GM23338 (cell line): Measurements from ENCODE around the gene MOGAT2. TPM values are rescaled to one million over a fixed set of nuclear protein-coding genes. Genes with fewer than 3 reads are reported as not detected.
"Not testable (repeated sequence)": the region's sequence is repeated elsewhere in the genome, so short reads cannot be mapped to it uniquely, and the experiment has no call there.

Experiments used
- ATAC-seq: fragments of 200-7000 bp; cut with Tn5 transposase; 3 replicates; pipeline ENCODE4 v1.9.1; 2020
- DNase-seq: peaks from one replicate; pipeline ENCODE4 v3.0.0-alpha.2; 2015; ENCODE audit warnings: low spot score
- H2AFZ ChIP-seq: fragments of 200-600 bp; sonication (generic); 2 replicates; pipeline ENCODE4 v1.8.0; 2016; ENCODE audit warnings: antibody characterized with exemption, mild to moderate bottlenecking, moderate library complexity
- H3F3A ChIP-seq: fragments of 200-600 bp; sonication (generic); replicated peaks from 2 replicates; pipeline ENCODE4 v1.8.0; 2017; ENCODE audit warnings: antibody characterized with exemption, mixed run types, low read depth
- H3K27ac ChIP-seq: fragments of 200-600 bp; sonication (generic); 2 replicates; pipeline ENCODE4 v1.6.1; 2016; ENCODE audit warnings: low read depth
- H3K27me3 ChIP-seq: fragments of 200-600 bp; sonication (generic); 2 replicates; pipeline ENCODE4 v1.8.0; 2016; ENCODE audit warnings: mild to moderate bottlenecking, mixed run types, moderate library complexity; ENCODE audit not compliant: insufficient read depth
- H3K36me3 ChIP-seq: fragments of 200-600 bp; sonication (generic); 2 replicates; pipeline ENCODE4 v1.8.0; 2016; ENCODE audit warnings: mild to moderate bottlenecking; ENCODE audit not compliant: insufficient read depth
- H3K4me1 ChIP-seq: fragments of 200-600 bp; sonication (generic); 2 replicates; pipeline ENCODE4 v1.8.0; 2016; ENCODE audit warnings: mild to moderate bottlenecking, moderate library complexity; ENCODE audit not compliant: insufficient read depth
- H3K4me2 ChIP-seq: fragments of 200-600 bp; sonication (generic); 2 replicates; pipeline ENCODE4 v1.7.1; 2017; ENCODE audit warnings: mixed run types
- H3K4me3 ChIP-seq: fragments of 200-600 bp; sonication (generic); 2 replicates; pipeline ENCODE4 v1.6.1; 2016; ENCODE audit warnings: mixed run types
- H3K79me2 ChIP-seq: fragments of 200-600 bp; sonication (generic); replicated peaks from 2 replicates; pipeline ENCODE4 v1.8.0; 2017; ENCODE audit warnings: mild to moderate bottlenecking; ENCODE audit not compliant: insufficient read depth
- H3K9me2 ChIP-seq: fragments of 200-600 bp; sonication (generic); 2 replicates; pipeline ENCODE4 v1.8.0; 2017; ENCODE audit not compliant: insufficient read depth
- H4K20me1 ChIP-seq: fragments of 200-600 bp; sonication (generic); replicated peaks from 2 replicates; pipeline ENCODE4 v1.8.0; 2017; ENCODE audit warnings: mild to moderate bottlenecking; ENCODE audit not compliant: insufficient read depth
- H3K27ac Mint-ChIP-seq: 2 replicates; pipeline ENCODE4 v1.8.0; 2020; ENCODE audit warnings: inconsistent platforms, mild to moderate bottlenecking, moderate library complexity, mixed read lengths
- H3K27me3 Mint-ChIP-seq: 3 replicates; pipeline ENCODE4 v1.8.0; 2022; ENCODE audit warnings: low read depth, mild to moderate bottlenecking, moderate library complexity, mixed read lengths, inconsistent platforms; ENCODE audit not compliant: insufficient read depth, poor library complexity
- H3K36me3 Mint-ChIP-seq: 3 replicates; pipeline ENCODE4 v1.8.0; 2021; ENCODE audit warnings: low read depth, mild to moderate bottlenecking, inconsistent platforms, moderate library complexity, mixed read lengths
- H3K4me1 Mint-ChIP-seq: 3 replicates; pipeline ENCODE4 v1.8.0; 2020; ENCODE audit warnings: mild to moderate bottlenecking, inconsistent platforms, mixed read lengths
- H3K4me3 Mint-ChIP-seq: 3 replicates; pipeline ENCODE4 v1.8.0; 2021; ENCODE audit warnings: moderate library complexity, mild to moderate bottlenecking, inconsistent platforms, mixed read lengths
- H3K9me3 Mint-ChIP-seq: 3 replicates; pipeline ENCODE4 v1.8.0; 2020; ENCODE audit warnings: moderate library complexity, mild to moderate bottlenecking, inconsistent platforms, mixed read lengths
- JUNB ChIP-seq: IDR thresholded peaks from one replicate; pipeline ENCODE4 v1.6.1; 2016; ENCODE audit warnings: antibody characterized with exemption; ENCODE audit not compliant: unreplicated experiment
- polyA plus RNA-seq: library from polyadenylated mRNA; unstranded; fragments of >200 nt; fragmentation: Nextera tagmentation; extraction: Ambion mirVana; gene quantifications from 2 replicates; pipeline ENCODE4 v1.2.1, GENCODE V29; 2016
- total RNA-seq: library from RNA; depleted of rRNA; stranded (reverse); fragments of >200 nt; shearing (Covaris generic); gene quantifications from 2 replicates; pipeline ENCODE4 v1.2.3, GENCODE V29; 2014
- TF ChIP-seq, protein P1 (sequence below): IDR thresholded peaks from 2 replicates; pipeline ENCODE4 v1.6.1; 2016; ENCODE audit warnings: antibody characterized with exemption
- TF ChIP-seq, protein P2 (sequence below), 2 experiments: fragments of 200-600 bp in 1 of 2; sonication (generic) in 1 of 2; conservative IDR thresholded peaks; 2 replicates each; pipeline versions ENCODE4 v1.5.1 to v1.6.1; 2016 to 2017; ENCODE audit warnings: antibody characterized with exemption in 2 of 2, low read depth in 2 of 2, mild to moderate bottlenecking in 2 of 2, moderate library complexity in 1 of 2

MOGAT2 gene
- total and polyA plus RNA-seq, 2 experiments from 2014 or later, result not detected

DNA sequence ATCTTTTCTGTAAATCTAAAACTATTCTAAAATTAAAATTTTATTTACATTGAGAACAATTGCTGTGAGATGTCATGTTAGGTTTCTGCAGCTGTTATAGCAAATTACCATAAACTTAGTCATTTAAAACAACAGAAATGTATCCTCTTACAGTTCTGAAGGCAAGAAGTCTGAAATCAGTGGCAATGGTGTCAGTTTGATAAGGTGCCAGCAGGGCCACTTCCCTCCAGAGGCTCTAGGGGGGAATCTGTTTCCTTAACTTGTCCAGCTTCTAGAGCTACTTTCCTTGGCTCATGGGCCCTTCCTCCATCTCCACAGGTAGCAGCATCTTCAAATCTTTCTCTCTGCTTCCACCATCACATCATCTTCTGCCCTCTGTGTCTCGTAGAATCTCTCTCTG is 23.0 kb downstream of the MOGAT2 start:
- DNase-seq (no peak), ATAC-seq (no peak)
- Mint-ChIP-seq H3K27ac (no peak overlapping the region), H3K4me3 (no peak overlapping the region), H3K9me3 (peaks cover 3% of the 10 kb centered on the region; the same call in 1 of the 3 replicates), H3K36me3 (no peaks in the 10 kb centered on the region), H3K27me3 (peaks cover 1% of the 10 kb centered on the region), H3K4me1 (no peaks in the 10 kb centered on the region)
- Histone ChIP-seq H4K20me1 (no peaks in the 10 kb centered on the region), H3F3A (no peaks in the 10 kb centered on the region), H3K4me1 (no peaks in the 10 kb centered on the region), H3K9me2 (no peaks in the 10 kb centered on the region), H3K4me3 (no peak overlapping the region), H3K4me2 (no peak overlapping the region), H3K27me3 (no peaks in the 10 kb centered on the region), H3K79me2 (no peaks in the 10 kb centered on the region), H3K36me3 (no peaks in the 10 kb centered on the region), H3K27ac (no peak overlapping the region), H2AFZ (no peak overlapping the region)
- TF ChIP-seq, protein P1, sequence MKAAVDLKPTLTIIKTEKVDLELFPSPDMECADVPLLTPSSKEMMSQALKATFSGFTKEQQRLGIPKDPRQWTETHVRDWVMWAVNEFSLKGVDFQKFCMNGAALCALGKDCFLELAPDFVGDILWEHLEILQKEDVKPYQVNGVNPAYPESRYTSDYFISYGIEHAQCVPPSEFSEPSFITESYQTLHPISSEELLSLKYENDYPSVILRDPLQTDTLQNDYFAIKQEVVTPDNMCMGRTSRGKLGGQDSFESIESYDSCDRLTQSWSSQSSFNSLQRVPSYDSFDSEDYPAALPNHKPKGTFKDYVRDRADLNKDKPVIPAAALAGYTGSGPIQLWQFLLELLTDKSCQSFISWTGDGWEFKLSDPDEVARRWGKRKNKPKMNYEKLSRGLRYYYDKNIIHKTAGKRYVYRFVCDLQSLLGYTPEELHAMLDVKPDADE, result no peak
- TF ChIP-seq, protein P2, sequence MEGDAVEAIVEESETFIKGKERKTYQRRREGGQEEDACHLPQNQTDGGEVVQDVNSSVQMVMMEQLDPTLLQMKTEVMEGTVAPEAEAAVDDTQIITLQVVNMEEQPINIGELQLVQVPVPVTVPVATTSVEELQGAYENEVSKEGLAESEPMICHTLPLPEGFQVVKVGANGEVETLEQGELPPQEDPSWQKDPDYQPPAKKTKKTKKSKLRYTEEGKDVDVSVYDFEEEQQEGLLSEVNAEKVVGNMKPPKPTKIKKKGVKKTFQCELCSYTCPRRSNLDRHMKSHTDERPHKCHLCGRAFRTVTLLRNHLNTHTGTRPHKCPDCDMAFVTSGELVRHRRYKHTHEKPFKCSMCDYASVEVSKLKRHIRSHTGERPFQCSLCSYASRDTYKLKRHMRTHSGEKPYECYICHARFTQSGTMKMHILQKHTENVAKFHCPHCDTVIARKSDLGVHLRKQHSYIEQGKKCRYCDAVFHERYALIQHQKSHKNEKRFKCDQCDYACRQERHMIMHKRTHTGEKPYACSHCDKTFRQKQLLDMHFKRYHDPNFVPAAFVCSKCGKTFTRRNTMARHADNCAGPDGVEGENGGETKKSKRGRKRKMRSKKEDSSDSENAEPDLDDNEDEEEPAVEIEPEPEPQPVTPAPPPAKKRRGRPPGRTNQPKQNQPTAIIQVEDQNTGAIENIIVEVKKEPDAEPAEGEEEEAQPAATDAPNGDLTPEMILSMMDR (conservative IDR thresholded peaks at IDR 0.05; ENCODE audit: low read depth in 2 of 2), result no peak

DNA sequence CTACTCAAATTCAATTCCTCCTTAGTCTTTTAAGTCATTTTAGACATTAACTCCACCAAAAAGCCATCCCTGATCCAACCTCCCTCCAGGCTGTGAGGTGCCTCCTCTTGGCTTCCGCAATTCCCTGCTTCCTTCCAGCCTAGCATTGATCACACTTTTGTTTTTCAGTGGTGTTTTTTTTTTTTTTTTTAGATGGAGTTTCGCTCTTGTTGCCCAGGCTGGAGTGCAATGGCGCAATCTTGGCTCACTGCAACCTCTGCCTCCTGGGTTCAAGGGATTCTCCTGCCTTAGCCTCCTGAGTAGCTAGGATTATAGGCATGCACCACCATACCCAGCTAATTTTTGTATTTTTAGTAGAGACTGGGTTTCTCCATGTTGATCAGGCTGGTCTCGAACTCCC is 25.5 kb downstream of the MOGAT2 start:
- not testable (repeated sequence) for H3K27ac Mint-ChIP-seq

DNA sequence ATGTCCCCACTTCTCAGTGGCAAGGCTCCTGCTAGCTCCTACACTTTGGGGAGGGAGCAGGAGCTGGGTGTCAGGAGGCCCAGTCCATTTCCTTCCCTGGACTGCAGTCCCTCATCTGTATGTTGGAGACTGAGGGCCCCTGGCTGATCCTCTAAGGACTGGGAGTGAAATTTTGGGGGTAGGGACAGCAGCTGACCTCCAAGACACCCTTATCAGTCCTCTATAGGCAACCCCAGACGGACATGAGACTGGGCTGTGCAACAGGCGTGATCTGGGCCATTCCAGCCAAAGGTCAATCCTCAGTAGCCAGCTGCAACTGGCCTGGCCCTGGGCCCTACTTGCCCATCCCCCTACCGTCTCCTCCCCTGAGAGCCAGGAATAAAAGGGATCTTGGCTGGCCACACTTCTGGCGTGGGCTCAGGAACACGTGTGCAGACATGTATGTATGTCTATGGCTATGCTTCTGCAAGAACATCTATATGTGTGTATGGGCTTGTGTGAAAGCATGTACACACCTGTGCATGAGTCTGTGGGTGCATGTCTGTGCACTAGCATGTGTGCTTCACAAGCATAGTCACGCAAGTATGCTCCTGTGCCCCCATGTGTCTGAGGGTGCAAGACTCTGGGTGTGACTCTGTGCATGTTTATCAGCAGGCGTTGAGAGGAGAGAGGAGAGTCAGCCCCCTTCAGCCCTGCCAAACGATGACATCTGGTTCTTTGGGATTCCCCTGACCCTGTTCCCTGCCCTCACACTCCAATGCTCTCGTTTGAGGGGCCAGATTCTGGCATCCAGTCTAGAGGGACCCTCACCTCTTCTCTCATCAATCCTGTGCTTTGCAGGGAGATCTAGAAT is 26.3 kb downstream of the MOGAT2 start:
- H3K4me1 ChIP-seq, result no peaks in the 10 kb centered on the region
- ATAC-seq (no peak), DNase-seq (no peak)
- H3K36me3 Mint-ChIP-seq, result peaks cover 17% of the 10 kb centered on the region; the same call in 2 of the 3 replicates
- no peak overlapping the region for H3K27ac Mint-ChIP-seq
- H3F3A ChIP-seq, result no peaks in the 10 kb centered on the region
- H3K4me1 Mint-ChIP-seq, result 0 out of 3 replicates have a peak, but pooled peaks cover 4% of the 10 kb centered on the region
- H4K20me1 ChIP-seq, result no peaks in the 10 kb centered on the region
- H3K27me3 ChIP-seq, result no peaks in the 10 kb centered on the region
- peaks cover 19% of the 10 kb centered on the region for H3K9me3 Mint-ChIP-seq
- H3K27me3 Mint-ChIP-seq, result peaks cover 8% of the 10 kb centered on the region
- no peak overlapping the region for H3K4me3 ChIP-seq
- H3K9me2 ChIP-seq, result no peaks in the 10 kb centered on the region
- TF ChIP-seq JUNB, result no peak
- H2AFZ ChIP-seq, result no peak overlapping the region
- H3K4me2 ChIP-seq, result no peak overlapping the region
- no peak overlapping the region for H3K4me3 Mint-ChIP-seq
- H3K36me3 ChIP-seq, result no peaks in the 10 kb centered on the region
- H3K27ac ChIP-seq, result no peak overlapping the region
- no peaks in the 10 kb centered on the region for H3K79me2 ChIP-seq

More for the DNA sequence above, 25.5 kb downstream of the MOGAT2 start:
- H3F3A ChIP-seq, H3K27me3 ChIP-seq, H3K4me1 ChIP-seq, H3K4me3 ChIP-seq, H3K36me3 ChIP-seq, H3K9me2 ChIP-seq, ATAC-seq, H3K4me1 Mint-ChIP-seq, H3K4me3 Mint-ChIP-seq, H2AFZ ChIP-seq, H3K79me2 ChIP-seq, H3K4me2 ChIP-seq, H3K27ac ChIP-seq, DNase-seq, H4K20me1 ChIP-seq, H3K27me3 Mint-ChIP-seq: not testable (repeated sequence)
- Mint-ChIP-seq H3K9me3 (peaks cover 14% of the 10 kb centered on the region), H3K36me3 (peaks cover 11% of the 10 kb centered on the region; the same call in 2 of the 3 replicates)
